Gastrocnemius medialis (tissue), 4 donors: ENCODE data around the gene BTRC.

Experiments used
- CTCF ChIP-seq, 5 experiments: fragments of 450-650 bp in 3 of 5; fragments of 200-600 bp in 2 of 5; sonication (generic) in 2 of 5; IDR thresholded peaks in 4 of 5; conservative IDR thresholded peaks in 1 of 5; 1 replicate in 4 of 5; 2 replicates in 1 of 5; pipeline ENCODE4 v1.5.1; 2016 to 2019; ENCODE audit warnings: antibody characterized with exemption in 5 of 5, mild to moderate bottlenecking in 3 of 5, moderate library complexity in 3 of 5
- POLR2A ChIP-seq, 2 donors: fragments of 450-650 bp; IDR thresholded peaks; one replicate each; pipeline ENCODE4 v1.6.1; 2017; ENCODE audit warnings: antibody characterized with exemption in 2 of 2, mild to moderate bottlenecking in 2 of 2, moderate library complexity in 2 of 2

- TF ChIP-seq CTCF (IDR thresholded peaks at IDR 0.05 in 4 of 5, conservative IDR thresholded peaks at IDR 0.05 in 1 of 5) = no peak
- TF ChIP-seq POLR2A (IDR thresholded peaks at IDR 0.05) = no peak
Observed at GRCh38 chr10:101571271-101571925, 217.4 kb downstream of the BTRC start.
